Stimulated activated CD8-positive, alpha-beta memory T cell treated with anti-CD3 and anti-CD28 coated beads, Interleukin-2, amount 100 ng/mL, for 48 hours (primary cell): ENCODE results near the gene DUSP8.
"Not testable (repeated sequence)": the region's sequence is repeated elsewhere in the genome, so short reads cannot be mapped to it uniquely, and the experiment has no call there.

Experiments
- DNase-seq, 2 donors: peaks; one replicate each; pipeline ENCODE4 v3.0.0-alpha.2; 2020; ENCODE audit warnings: low read depth in 2 of 2

DUSP8 gene

GRCh38 chr11:1572197-1573076 is at the start of gene DUSP8:
DUSP8 (minus strand) TSS chr11:1572271; CDS start chr11:1565826, 6,445 bp downstream.
- DNase-seq = peak; percentile 84 to 87

DNA sequence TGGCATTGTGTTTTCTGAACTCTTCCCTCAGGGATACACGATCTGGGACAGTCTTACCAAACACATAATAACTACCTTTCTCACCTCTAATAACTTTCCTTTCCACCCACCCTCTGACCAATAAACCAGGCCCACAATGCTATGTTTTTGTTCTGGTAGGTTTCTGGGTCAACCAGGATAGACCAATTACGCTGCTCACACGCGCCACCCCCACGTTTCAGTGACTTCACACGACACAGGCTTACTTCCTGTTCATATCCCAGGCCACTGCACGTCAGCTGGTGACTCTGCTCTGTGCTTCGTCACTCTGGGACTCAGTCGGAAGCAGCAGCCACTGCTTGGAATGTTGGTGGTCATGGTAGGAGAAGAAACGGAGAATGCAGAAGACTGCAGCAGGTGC is 47.4 kb upstream of the DUSP8 start:
- no peak for DNase-seq

DNA sequence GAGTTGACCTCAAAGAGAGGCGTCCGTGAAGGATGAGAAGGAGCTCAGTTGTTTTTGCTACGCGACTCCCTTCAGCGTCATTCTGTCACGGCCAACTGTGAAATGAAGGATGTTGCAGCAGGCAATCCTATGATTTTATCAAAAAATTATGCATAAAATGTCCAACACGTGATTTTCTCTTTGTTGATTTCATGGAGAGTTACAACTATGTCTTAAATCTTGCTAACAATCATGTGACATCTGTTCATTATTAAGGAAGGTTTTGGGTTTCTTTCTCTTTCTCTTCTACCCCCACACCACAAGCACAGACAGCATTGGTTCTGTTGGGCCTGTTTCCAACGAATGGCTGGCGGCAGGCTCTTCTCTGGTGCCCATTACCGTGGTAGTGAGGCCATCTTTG is 46.2 kb upstream of the DUSP8 start:
- no peak for DNase-seq

GRCh38 chr11:1608363-1608762 is 36.3 kb upstream of the DUSP8 start, which contains the start of gene KRTAP5-3:
KRTAP5-3 (minus strand) TSS chr11:1608463; CDS start chr11:1608385, 78 bp downstream.
- DNase-seq = no peak

- not testable (repeated sequence) for DNase-seq
These were observed 35.8 kb upstream of the DUSP8 start for GRCh38 chr11:1607901-1608300.

GRCh38 chr11:1607156-1607845 is 35.2 kb upstream of the DUSP8 start:
- not testable (repeated sequence) for DNase-seq

GRCh38 chr11:1605923-1606322 is 33.9 kb upstream of the DUSP8 start:
- DNase-seq = not testable (repeated sequence)

- no peak for DNase-seq
These were observed 32.6 kb upstream of the DUSP8 start for GRCh38 chr11:1604711-1605110.

DNA sequence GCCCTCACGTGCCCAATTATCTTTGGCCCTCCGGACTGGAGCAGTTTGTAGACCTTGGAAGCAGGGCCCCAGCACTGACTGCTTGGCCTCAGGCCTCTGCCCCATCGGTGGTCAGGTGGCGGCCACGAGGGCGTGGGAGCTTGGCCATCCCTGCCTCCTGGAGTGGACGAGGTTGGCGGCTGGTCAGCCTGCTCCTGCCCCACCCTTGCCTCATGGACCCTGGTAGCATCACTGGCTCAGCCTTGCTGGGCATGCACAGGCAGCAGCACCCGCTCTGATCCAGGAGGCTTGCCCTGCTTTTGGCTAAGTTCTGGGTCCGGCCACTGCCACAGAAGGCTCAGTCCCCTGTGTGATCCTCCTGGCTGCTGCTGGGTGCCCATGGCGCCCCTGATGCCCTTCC is 32.1 kb upstream of the DUSP8 start:
- DNase-seq = no peak

GRCh38 chr11:1603629-1604028 is 31.6 kb upstream of the DUSP8 start:
- no peak for DNase-seq

GRCh38 chr11:1601663-1602062 is 29.6 kb upstream of the DUSP8 start:
- DNase-seq = not testable (repeated sequence)

- no peak for DNase-seq
These were observed 28.6 kb upstream of the DUSP8 start for GRCh38 chr11:1600626-1601025.

DNA sequence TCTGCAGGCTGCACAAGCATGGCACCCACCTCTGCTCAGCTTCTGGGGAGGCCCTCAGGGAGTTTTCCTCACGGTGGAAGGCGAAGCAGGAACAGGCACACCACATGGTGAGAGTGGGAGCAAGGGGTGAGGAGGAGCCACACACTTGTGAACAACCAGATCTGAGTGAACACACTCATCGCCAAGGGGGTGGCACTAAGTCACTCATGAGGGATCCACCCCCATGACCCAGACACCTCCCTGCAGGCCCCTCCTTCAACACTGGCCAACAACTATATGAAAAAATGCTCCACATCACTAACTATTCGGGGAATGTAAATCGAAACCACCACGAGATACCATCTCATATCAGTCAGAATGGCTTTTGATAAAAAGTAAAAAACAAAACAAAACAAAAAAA is 26.7 kb upstream of the DUSP8 start:
- DNase-seq = no peak

DNA sequence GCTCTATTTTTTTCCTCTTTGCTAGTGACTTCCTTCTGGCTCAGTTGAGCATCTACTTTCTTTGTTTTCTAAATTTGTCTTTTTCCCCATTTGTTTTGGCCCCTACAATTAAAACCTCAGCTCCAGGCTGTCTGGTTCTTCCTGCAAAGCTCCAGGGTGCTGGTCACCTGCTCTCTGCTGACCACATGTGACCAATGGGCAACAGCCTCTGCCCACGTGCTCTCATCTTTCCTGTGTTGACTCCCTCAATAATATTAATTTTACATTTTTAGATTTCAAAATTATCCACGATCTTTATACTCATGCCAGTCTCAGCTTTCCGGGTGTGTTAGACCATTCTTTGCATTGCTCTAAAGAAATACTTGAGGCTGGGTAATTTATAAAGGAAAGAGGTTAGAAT is 26.3 kb upstream of the DUSP8 start:
- DNase-seq = not testable (repeated sequence)

DNA sequence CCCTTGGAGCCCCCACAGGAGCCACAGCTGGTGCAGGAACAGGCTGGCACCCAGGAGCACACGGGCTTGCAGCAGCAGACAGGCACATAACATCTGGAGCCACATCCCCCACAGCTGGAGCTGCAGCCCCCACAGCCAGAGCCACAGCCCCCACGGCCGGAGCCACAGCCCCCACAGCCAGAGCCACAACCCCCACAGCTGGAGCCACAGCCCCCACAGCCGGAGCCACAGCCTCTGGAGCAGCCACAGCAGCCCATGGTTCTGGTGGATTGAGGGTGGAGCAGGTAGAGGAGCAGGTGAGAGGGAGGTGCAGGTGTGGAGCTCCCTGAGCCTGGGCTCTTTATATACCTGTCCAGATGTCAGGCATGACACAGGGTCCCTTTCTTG is 25.9 kb upstream of the DUSP8 start, which contains the start of gene KRTAP5-2:
KRTAP5-2 (minus strand) TSS at position 301 of the 387 bp plus-strand sequence; CDS start at position 257, 44 bp downstream.
- DNase-seq = no peak

- DNase-seq = no peak
These were observed 25.4 kb upstream of the DUSP8 start for GRCh38 chr11:1597331-1597993.

- DNase-seq = not testable (repeated sequence)
These were observed 24.6 kb upstream of the DUSP8 start for GRCh38 chr11:1596576-1597121.

GRCh38 chr11:1595994-1596575 is 24.0 kb upstream of the DUSP8 start:
- not testable (repeated sequence) for DNase-seq

DNA sequence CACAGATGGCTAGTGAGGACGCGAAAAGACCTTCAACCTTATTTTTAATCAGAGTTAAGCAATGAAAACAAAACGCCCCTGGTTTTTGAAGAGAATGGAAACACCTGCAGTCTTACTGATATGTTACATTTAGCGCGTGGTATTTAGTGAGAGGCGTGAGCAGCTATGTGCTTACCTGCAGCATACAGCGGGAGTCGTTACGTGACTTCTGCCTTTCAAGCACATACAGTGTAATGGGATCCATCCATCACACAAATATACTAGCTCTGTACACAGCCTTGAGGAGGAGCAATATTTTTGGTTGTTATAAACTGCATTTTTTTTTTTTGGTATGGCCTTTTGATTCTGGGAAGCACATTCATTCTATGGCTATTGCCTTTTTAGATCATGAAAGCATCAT is 20.6 kb upstream of the DUSP8 start:
- DNase-seq = no peak

DNA sequence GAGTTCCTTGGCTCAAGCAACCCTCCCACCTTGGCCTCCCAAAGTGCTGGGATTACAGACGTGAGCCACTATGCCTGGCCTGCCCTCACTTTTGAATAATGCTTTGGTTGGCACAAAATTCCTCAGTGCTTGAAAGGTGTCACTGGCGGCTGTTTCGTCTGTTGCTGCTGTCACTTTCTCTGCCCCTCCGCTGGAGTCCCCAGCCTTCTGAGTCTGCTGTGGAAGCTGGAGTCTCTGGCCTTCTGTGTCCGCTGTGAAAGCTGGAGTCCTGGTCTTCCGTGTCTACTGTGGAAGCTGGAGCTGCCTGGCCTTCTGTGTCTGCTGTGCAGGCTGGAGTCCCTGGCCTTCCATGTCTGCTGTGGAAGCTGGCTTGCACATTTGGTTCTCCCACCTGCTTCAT is 17.9 kb upstream of the DUSP8 start:
- DNase-seq = no peak

DNA sequence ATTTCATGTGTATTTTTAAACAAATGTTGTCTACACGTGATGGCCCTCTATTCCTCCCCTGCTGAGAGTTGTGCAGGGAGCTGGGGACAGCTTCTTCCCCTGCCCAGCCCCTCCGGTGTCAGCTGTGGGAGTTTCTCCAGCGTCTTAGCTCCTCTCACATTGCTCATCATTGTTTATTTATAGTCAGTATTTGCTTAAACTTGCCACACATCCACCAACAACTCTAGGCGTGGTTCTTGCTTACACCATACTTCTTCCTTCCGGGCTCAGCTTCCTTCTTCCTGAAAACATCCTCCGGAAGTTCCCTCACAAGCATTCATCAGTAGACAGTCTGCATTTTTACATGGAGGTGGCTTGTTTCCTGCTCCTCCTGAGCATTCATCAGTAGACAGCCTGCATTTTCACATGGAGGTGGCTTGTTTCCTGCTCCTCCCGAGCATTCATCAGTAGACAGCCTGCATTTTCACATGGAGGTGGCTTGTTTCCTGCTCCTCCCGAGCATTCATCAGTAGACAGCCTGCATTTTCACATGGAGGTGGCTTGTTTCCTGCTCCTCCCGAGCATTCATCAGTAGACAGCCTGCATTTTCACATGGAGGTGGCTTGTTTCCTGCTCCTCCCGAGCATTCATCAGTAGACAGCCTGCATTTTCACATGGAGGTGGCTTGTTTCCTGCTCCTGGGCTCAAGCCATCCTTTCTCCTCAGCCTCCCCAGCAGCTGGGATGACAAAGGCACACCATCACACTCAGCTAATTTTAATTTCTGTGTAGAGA is 17.3 kb upstream of the DUSP8 start:
- not testable (repeated sequence) for DNase-seq
